Keratinocyte (primary cell): ENCODE results near the gene PCK2.

Source experiments
- EZH2 ChIP-seq: IDR thresholded peaks from one replicate; pipeline ENCODE4 v1.6.1; 2012; ENCODE audit warnings: inconsistent platforms, mild to moderate bottlenecking, low read length, moderate library complexity
- TF ChIP-seq, protein P1 (sequence below), 3 experiments: IDR thresholded peaks in 1 of 3; conservative IDR thresholded peaks in 1 of 3; optimal IDR thresholded peaks in 1 of 3; 2 replicates in 2 of 3; 3 replicates in 1 of 3; pipeline versions ENCODE3 to v1.5.1; 2011; ENCODE audit warnings: low read length in 3 of 3, mild to moderate bottlenecking in 3 of 3, moderate library complexity in 2 of 3, control low read depth in 1 of 3, inconsistent platforms in 1 of 3; ENCODE audit not compliant: insufficient read depth in 2 of 3; ENCODE audit errors: extremely low read depth in 1 of 3

DNA sequence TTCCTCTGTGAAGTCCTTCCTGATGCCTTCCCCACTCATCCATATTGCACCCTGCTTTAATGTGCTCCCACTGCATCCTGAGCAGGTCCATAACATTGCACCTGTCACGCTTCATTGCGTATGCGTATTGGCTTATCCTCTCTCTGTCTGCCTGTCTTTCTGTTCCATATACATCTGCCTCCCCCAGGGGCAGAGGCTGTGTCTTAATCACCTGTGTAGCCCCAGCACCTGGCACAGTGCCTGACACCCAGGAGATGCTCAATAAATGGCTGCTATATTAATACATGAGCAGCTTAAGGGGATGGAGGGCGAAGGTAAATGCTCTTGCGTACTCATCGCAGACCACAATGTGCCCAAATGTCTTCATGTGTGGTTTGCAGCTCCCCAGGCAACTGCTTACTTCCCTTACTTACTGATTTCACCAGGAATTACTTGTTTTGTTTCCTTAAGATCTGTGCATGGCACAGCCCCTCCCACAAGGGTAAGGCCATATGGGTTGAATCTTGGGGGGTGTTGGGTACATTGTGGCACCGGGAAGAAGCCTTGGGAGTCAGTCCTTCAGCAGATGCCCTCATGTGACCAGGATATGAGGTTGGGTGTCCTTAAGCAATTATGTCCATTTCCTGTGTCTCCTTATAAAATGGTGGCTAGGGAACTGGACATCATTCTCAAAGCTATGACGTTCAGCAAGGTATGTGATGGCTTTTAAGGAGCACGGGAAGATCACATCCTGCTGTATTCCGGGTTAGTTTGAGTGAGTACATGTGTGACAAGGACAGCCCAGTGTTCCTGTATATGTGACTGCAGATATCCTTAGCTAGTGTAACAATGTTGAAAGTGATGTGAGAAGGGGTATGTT lies 23.6 kb upstream of the PCK2 start:
- TF ChIP-seq, protein P1, sequence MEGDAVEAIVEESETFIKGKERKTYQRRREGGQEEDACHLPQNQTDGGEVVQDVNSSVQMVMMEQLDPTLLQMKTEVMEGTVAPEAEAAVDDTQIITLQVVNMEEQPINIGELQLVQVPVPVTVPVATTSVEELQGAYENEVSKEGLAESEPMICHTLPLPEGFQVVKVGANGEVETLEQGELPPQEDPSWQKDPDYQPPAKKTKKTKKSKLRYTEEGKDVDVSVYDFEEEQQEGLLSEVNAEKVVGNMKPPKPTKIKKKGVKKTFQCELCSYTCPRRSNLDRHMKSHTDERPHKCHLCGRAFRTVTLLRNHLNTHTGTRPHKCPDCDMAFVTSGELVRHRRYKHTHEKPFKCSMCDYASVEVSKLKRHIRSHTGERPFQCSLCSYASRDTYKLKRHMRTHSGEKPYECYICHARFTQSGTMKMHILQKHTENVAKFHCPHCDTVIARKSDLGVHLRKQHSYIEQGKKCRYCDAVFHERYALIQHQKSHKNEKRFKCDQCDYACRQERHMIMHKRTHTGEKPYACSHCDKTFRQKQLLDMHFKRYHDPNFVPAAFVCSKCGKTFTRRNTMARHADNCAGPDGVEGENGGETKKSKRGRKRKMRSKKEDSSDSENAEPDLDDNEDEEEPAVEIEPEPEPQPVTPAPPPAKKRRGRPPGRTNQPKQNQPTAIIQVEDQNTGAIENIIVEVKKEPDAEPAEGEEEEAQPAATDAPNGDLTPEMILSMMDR (optimal IDR thresholded peaks at IDR 0.05 in 1 of 3, IDR thresholded peaks at IDR 0.05 in 1 of 3, conservative IDR thresholded peaks at IDR 0.05 in 1 of 3; ENCODE audit: extremely low read depth in 1 of 3, insufficient read depth in 2 of 3, low read length in 3 of 3): no peak
- no peak for TF ChIP-seq EZH2
